ENCODE results near the gene NRXN3.

- TF ChIP-seq, protein P1, sequence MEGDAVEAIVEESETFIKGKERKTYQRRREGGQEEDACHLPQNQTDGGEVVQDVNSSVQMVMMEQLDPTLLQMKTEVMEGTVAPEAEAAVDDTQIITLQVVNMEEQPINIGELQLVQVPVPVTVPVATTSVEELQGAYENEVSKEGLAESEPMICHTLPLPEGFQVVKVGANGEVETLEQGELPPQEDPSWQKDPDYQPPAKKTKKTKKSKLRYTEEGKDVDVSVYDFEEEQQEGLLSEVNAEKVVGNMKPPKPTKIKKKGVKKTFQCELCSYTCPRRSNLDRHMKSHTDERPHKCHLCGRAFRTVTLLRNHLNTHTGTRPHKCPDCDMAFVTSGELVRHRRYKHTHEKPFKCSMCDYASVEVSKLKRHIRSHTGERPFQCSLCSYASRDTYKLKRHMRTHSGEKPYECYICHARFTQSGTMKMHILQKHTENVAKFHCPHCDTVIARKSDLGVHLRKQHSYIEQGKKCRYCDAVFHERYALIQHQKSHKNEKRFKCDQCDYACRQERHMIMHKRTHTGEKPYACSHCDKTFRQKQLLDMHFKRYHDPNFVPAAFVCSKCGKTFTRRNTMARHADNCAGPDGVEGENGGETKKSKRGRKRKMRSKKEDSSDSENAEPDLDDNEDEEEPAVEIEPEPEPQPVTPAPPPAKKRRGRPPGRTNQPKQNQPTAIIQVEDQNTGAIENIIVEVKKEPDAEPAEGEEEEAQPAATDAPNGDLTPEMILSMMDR (IDR thresholded peaks at IDR 0.05 in 4 of 5, conservative IDR thresholded peaks at IDR 0.05 in 1 of 5), result no peak
- TF ChIP-seq POLR2A (IDR thresholded peaks at IDR 0.05), result no peak
Measured at GRCh38 chr14:78688503-78688902, 518.3 kb downstream of the NRXN3 start.
